T-helper 2 cell treated with Interferon-gamma antibody and Interleukin-4, amounts not matched to agents 100 ng/mL and 5 ng/mL, for 36 hours (primary cell): ENCODE measurements around the gene SIM2. TPM values are rescaled to one million over a fixed set of nuclear protein-coding genes. Genes with fewer than 3 reads are reported as not detected.
"Not testable (repeated sequence)": the region's sequence is repeated elsewhere in the genome, so short reads cannot be mapped to it uniquely, and the experiment has no call there.

Source experiments
- intact Hi-C: fragments of 100-400 bp; cut with micrococcal nuclease; formaldehyde crosslinking; loops from one replicate; pipeline ENCODE4 v1.15.1; 2023
- total RNA-seq: library from RNA; stranded (reverse); gene quantifications from 2 replicates; pipeline ENCODE4 v1.2.3, GENCODE V29; 2022

Gene SIM2, protein sequence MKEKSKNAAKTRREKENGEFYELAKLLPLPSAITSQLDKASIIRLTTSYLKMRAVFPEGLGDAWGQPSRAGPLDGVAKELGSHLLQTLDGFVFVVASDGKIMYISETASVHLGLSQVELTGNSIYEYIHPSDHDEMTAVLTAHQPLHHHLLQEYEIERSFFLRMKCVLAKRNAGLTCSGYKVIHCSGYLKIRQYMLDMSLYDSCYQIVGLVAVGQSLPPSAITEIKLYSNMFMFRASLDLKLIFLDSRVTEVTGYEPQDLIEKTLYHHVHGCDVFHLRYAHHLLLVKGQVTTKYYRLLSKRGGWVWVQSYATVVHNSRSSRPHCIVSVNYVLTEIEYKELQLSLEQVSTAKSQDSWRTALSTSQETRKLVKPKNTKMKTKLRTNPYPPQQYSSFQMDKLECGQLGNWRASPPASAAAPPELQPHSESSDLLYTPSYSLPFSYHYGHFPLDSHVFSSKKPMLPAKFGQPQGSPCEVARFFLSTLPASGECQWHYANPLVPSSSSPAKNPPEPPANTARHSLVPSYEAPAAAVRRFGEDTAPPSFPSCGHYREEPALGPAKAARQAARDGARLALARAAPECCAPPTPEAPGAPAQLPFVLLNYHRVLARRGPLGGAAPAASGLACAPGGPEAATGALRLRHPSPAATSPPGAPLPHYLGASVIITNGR
- 0.09 TPM in 1 of 2 replicates, not detected in the other for total RNA-seq

DNA sequence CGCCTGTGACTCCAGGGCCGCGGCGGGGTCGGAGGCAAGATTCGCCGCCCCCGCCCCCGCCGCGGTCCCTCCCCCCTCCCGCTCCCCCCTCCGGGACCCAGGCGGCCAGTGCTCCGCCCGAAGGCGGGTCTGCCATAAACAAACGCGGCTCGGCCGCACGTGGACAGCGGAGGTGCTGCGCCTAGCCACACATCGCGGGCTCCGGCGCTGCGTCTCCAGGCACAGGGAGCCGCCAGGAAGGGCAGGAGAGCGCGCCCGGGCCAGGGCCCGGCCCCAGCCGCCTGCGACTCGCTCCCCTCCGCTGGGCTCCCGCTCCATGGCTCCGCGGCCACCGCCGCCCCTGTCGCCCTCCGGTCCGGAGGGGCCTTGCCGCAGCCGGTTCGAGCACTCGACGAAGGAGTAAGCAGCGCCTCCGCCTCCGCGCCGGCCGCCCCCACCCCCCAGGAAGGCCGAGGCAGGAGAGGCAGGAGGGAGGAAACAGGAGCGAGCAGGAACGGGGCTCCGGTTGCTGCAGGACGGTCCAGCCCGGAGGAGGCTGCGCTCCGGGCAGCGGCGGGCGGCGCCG, at the start of gene SIM2:
Gene SIM2 (plus strand): TSS at position 135 of the 565 bp plus-strand sequence. CDS start 632 bp downstream, outside the sequence.
- intact Hi-C loops = no loop called here

- intact Hi-C loops = no loop called here
Observed at GRCh38 chr21:36654324-36654723, 44.6 kb upstream of the SIM2 start.

GRCh38 chr21:36654796-36655325, 44.1 kb upstream of the SIM2 start:
- intact Hi-C loops = no loop called here

DNA sequence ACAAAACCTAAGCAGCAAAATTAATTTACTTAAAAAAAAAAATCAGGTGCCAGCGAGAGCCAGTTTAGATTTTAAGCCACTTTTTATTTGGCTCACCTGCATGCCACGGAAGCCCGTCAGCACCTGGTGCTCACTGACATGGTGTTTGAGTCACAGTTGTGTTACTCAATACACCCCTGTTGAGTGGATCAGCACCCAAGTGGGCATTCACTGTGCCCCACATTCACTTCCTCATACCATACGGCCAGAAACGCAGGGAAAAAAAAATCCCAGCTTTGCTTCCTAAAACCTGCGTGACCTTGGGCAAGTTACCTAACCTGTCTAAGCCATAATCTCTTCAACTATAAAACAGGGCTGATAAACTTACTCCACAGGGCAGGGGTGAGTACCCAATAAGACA, 42.8 kb upstream of the SIM2 start:
- intact Hi-C loops = no loop called here

GRCh38 chr21:36657290-36657689, 41.6 kb upstream of the SIM2 start:
- intact Hi-C loops = not testable (repeated sequence)

- intact Hi-C loops = no loop called here
Observed at GRCh38 chr21:36657999-36658398, 40.9 kb upstream of the SIM2 start.

DNA sequence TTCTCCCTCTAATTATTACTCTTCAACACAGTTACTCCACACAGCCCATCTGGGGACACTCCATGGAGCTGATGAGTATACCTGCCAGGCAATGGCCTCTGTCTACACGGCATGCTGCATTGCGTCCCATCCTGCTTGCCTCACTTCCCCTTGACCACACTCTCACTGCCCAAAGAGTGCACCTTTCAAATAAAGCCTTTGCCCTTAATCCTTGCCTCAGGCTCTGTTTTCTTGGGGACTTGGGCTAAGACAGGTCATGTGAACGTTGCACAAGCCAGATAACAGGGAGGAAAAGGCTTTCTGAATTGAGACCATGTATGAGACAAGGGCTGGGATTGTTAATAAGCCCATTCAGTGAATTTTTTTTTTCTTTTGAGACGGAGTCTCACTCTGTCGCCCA, 40.0 kb upstream of the SIM2 start:
- intact Hi-C loops = no loop called here

DNA sequence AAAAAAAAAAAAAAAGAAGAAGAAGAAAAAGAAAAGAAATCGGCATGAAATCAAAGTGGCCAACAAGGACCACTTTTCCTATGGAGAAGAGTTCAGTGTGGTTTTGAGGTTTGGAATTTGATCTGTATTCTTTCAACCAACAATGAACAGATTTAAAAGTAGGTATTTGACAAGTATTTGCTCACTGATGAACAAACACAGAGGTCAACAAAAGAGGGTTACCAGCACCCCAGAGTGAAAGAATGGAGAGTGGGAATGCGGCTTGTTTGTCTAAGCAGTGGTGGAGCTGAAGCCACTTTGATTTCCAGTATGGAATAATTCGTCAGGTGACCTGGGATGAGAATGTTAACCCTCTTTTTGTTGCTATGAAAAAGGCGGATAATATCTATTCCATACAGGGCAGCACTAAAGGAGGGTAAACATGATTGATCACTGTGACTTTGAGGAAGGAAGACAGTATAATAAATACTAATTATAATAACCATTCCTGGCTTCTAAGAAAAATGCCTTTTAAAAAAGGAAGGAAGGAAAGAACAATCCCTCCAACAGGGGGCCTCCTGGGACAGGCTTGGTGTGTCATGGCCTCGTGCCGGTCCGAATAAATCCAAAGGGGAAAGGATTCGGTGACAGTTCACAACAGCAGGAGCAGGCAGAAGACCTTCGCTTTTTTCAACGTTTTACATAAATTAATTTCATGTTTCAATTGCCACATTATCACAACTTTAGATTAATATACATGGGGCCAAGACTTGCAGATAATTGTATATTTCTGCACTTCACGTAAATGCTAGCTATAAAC, 37.2 kb upstream of the SIM2 start:
- intact Hi-C loops = no loop called here

DNA sequence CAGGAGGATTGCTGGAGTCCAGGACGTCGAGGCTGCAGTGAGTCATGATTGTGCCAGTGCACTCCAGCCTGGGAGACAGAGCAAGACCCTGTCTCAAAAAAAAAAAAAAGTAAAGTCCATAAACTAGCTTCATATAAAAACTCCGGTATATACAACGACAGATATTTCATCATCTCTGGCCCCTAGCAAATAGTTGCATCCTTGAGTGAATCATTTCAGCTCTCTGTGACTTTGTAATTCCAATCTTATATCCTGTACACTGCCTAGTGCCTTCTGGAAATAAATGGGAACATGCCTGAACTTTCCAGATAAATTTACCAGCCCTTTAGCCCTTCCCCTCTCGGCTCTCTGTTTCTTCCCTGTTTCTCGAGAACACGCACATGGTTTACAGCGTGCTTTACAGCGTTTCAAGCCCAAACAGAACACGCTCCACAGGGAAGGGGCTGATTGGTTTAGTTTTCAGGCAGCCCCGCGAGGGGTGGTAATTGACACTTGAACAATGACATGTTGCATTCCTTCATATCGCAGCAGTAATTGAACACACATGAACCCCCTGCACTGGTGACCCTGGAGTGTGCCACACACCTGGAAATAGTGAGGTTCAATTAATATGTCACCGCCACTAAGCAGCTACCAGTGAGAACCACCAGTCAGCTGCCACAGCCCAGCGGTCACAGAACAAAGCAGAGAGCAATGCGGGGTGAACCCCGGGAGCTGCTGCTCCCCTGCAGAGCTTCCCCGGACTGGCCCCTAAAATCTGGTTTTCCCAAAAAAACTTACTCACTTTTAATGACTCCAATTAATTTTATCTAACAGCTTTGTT, 35.7 kb upstream of the SIM2 start:
- intact Hi-C loops = no loop called here

DNA sequence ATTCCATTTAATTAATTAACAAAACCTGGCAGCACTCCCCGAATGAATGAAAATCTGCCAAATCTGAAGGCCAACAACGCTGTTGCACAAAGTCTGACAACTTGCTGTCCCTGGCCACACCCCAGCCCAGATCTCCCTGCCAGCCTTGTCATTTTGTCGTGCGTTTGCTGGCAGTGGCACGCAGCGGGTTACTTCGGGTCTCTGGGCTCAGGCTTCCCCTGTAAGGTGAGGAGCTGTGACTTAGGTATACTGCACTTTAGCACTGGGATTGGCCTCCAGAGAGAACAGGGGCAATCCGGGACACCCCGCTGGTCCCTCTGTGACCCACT, 34.3 kb upstream of the SIM2 start:
- intact Hi-C loops = no loop called here

GRCh38 chr21:36665806-36666205, 33.1 kb upstream of the SIM2 start:
- intact Hi-C loops = no loop called here

GRCh38 chr21:36668713-36669112, 30.2 kb upstream of the SIM2 start:
- intact Hi-C loops = no loop called here

DNA sequence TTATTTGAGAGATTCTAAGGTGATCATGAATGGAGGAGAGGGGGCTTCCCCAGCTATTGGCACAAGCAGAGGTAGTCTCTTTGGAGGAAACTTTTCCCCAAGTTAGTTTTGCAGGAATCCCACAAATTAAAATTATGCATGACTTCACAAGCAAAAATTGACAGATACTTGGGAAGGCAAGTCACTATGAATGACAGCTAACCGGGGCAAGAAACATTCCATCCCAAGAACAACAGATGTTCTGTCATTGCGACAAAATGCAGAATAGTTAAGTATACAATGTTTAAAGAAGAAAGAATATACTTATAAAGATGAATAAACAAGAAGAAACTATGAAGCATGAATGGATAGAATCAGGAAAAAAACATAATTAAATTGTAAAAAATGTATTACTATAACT, 27.1 kb upstream of the SIM2 start:
- intact Hi-C loops = no loop called here

GRCh38 chr21:36672296-36672695, 26.6 kb upstream of the SIM2 start:
- intact Hi-C loops = not testable (repeated sequence)

GRCh38 chr21:36672737-36673136, 26.2 kb upstream of the SIM2 start:
- intact Hi-C loops = no loop called here

GRCh38 chr21:36676039-36676950, 22.6 kb upstream of the SIM2 start:
- intact Hi-C loops = no loop called here

DNA sequence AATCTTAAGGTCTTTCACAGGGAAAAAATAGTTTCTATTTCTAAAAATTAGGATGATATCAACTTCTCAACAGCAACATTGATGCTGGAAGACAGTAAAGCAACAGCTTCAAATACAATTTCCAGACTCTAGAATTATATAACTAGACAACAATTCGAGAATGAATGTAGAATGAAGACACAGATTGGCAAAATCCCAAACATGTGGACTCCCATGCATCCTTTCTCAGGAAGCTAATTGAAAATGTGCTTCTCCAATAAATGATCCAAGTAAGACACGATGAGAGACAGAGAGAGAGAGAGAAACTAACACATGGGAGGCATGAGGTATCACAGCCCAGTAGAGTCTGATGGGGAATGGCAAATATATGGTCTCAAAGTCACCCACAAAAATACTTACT, 21.5 kb upstream of the SIM2 start:
- intact Hi-C loops = no loop called here

DNA sequence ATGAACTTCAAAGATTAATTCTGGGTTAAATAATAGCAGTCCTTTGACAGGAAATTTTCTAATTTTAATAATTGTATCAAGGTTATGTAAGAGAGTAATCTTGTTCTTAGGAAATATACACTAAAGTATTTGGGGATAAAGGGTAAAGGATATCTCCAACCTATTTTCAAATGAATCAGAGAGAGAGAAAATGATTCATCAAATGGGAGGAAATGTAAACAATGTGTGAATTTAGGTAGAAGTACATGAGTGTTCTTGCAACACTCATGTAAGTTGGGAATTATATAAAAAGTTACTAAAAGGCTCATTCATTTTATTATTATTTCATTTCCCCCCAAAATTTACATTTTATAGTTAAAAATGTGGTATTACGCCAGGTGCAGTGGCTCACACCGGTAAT, 20.4 kb upstream of the SIM2 start:
- intact Hi-C loops = no loop called here

- intact Hi-C loops = no loop called here
Observed at GRCh38 chr21:36681117-36681631, 17.7 kb upstream of the SIM2 start.
